GM21723 (cell line): ENCODE results near the gene ZNF248.
"Not testable (repeated sequence)": the region's sequence is repeated elsewhere in the genome, so short reads cannot be mapped to it uniquely, and the experiment has no call there.

ENCODE experiments used
- ATAC-seq: cut with Tn5 transposase; IDR thresholded peaks from one replicate; pipeline ENCODE4 v1.9.1; 2021; ENCODE audit warnings: mild to moderate bottlenecking, moderate library complexity; ENCODE audit not compliant: unreplicated experiment

Gene ZNF248

DNA sequence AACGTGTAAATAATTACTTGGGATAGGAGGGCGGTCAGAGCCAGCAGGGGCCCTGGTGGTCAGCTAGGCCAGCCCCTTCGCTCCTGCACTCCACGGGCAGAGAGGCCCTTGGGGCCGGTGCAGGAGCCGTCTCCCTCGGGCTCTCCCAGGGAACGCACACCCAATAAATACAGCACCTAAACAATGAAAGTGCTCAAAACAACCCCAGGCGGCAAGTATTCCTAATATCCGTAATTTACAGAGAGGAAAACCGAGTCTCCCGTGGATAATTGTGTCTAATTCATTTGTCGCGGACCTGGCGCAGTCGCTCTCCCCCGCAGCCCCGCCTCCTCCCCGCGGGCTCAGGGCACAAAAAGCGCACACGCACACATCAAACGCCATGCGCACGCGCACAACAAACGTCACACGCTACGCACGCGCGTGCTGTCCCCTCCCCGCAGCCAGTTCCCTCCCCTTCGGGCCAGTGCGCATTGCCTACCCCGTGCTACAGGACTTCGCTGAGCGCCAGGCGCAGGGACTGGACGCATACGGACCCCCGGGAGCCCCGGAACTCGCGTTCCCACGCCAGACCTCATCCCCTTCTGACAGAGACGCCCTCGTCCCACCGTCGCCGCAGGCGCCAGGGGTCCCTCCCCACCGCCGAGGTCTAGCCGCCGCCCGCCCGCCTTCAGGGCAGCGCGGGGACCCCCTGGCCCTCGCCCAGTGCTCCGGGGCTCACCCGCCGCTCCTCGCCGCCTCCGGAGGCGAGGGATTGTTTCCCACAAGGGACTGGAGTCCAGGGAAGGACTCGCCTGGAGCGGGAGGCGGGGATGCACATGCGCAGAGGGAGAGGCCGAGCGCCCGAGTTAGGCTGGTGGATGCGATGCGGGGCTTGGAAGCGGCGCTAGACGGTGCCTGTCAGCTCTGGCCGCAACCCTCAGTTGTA is at the start of gene ZNF248:
Gene ZNF248, minus strand, starts transcription at position 324 of the 925 bp plus-strand sequence. CDS start 1,300 bp downstream, outside the sequence.
- ATAC-seq: peak; percentile 94

DNA sequence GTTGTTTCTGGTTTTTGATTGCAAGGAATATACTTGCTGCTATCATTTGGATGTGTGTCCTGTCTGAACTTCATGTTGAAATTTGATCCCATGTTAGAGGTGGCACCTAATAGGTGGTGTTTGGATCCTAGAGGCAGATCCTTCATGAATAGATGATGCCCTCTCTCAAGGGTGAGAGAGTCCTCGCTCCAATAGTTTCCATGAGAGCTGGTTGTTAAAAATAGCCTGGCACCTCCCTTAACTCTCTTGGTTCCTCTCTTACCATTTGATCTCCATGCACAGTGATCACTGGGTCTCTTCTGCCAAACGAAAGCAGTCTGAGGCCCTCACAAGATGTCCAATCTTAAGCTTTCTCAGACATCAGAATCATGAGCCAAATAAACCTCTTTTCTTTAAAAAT is 49.0 kb upstream of the ZNF248 start:
- ATAC-seq: no peak

DNA sequence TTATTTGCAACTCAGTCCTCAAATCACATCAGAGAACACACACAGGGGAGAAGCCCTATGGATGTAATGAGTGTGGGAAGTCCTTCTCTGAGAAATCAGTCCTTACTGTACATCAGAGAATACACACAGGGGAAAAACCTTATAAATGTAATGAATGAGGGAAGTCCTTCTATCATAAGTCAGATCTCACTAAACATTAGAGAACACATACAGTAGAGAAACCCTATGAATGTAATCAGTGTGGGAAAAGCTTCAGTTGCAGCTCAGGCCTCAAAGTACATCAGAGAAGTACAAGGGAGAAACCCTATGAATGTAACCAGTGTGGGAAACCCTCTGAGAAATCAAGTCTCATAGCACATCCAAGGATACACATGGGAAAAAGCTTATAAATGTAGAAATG is 39.0 kb upstream of the ZNF248 start:
- ATAC-seq: no peak

DNA sequence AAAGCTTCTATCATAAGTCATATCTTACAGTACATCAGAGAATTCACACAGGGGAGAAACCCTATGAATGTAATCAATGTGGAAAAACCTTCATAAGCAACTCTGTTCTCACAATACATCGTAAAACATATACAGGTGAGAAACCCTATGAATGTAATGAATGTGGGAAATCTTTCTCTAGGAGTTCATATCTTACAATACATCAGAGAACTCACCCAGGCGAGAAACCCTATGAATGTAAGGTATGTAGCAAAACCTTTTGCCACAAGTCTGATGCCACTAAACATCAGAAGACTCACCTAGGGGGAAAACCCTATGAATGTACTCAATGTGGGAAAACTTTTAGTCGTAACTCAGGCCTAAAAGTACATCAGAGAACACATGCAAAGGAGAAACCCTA is 38.3 kb upstream of the ZNF248 start:
- ATAC-seq: no peak

DNA sequence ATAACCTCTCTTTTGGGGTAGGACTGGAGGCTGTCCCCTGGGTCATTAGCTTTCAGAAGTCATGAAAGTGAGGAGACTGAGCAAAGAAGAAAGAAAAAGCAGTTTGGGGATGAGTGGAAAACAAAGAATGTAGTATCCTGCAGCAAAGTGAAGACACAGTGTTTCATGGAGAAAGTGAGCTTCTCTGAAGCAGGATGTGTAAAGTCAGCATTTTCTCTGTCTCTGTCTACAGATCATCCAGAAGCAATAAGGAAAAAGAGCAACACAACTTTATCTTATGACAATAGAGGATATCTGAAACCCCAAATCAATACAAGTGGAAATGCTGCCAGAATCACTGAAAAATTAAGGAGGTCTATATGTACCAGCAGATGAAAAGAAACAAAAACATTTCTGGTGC is 28.4 kb upstream of the ZNF248 start:
- no peak for ATAC-seq

DNA sequence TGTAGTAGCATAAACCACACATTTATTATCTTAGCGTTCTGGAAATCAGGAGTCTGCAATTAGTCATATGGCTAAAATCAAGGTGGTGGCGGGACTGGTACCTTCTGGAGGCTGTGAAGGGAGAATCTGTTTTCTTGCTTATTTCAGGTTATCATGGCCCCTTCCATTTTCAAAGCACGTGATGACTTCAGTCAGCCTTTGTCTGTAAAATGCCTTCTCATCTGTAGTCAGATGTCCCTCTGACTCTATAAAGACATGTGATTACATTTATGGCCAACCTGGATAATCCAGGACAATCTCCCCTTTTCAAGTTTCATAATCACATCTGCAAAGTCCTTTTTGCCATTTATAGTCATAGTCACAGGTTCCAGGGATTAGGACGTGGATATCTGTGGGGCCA is 15.5 kb upstream of the ZNF248 start:
- ATAC-seq: no peak

DNA sequence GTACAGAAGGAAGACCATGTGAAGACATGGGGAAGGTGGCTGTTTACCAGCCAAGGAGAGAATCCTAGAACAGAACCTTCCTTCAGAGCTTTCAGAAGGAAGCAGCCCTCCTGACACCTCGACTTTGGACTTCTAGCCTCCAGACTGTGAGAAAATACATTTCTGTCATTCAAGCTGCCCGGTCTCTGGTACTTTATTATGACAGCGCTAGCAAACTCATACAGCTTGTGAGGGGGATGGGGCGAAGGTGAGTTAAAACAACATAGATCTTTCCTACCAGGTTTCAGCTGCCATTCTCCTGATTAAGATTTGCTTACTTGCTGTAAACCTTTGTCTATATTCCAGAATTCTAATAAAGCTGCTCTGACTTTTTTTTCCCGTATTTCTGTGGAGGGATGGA is 14.9 kb upstream of the ZNF248 start:
- no peak for ATAC-seq

DNA sequence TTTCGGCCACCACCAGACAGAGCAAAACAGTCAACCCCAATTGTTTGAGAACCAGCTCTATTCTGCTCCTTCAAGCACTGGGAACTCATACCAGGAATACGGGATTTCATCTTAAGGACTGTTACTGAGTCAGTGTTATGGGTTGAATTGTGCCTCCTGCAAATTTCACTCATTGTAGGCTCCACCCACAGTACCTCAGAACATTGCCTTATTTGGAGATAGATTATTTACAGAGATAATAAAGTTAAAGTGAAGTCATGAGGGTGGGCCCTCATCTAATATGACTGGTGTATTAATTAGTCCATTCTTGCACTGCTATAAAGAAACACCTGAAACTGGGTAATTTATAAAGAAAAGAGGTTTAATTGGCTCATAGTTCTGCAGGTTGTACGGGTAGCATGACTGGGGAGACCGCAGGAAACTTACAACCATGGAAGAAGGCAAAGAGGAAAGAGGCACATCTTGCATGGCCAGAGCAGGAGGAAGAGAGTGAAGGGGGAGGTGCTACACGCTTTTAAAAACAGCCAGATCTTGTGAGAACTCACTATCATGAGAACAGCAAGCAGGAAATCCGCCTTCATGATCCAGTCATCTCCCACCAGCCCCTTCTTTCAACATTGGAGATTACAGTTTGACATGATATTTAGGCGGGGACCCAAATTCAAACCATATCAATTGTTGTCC is 14.3 kb upstream of the ZNF248 start:
- ATAC-seq: no peak

DNA sequence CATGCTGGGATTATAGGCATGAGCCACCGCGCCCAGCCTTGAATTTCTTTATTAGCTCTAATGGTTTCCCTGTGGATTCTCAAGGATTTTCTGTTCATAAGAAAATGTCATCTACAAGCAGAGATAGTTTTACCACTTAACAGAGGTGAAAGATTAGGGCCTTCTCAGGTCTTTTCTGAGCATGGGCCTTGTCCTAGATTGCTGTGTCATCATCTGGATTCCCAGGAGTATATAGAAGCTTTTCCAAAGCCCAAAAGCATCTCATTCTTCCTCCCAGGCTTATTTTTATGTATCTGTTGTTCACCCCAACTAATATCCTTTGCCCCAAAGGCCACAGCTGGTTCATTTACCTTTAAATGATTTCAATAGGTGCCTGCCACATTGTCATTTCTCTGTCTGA is 13.7 kb upstream of the ZNF248 start:
- ATAC-seq: no peak

DNA sequence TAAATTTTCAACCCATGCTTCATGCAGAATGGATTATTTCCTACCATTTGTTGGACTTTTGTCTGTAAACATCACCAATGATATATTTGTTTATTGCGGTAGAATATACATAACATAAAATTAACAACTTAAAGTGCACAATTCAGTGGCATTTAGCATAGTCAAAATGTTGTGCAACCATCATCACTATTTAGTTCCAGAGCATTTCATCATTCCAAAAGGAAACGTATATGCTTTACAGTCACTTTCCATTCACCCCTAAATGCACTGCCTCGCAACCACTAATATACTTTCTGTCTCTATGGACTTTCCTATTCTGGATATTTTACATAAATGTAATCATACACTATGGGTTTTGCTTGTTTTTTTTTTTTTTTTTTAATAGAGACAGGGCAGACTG is 11.4 kb upstream of the ZNF248 start:
- ATAC-seq: no peak

DNA sequence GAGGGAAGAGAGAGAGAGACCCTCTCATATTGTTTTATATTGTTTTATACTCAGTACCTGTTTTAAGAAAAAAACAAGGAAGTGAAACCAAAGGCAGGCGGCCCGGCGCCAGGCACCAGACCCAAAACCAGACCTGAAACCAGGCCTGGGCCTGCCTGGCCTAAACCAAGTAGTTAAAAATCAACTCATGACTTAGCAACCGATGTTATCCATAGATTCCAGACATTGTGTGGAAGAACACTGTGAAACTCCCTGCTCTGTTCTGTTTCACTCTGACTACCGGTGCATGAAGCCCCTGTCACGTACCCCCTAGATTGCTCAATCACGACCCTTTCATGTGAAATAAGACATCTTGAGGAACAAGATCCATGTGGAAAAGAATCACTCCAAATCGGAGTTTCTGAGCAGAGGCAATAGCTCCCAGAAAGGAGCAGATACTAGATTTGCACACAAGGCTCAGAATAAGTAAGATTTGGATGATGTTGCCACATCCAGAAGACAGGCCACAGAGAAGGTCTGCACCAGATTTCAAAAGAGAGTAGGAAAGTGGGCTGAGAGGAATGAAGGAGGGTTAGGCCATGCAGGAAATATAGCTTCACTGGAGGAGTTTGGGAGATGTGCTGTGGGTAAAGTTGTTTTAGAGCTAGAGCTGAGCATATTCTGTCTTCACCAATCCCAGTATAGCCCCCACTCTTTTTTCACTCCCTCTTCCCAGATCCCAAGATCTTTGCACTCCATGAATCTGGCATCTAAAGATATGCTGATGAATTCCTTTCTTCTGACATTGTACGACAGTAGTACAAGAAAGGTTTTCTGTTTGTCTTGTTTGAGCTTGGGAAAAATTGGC is 8.8 kb upstream of the ZNF248 start:
- ATAC-seq: peak; percentile 55

DNA sequence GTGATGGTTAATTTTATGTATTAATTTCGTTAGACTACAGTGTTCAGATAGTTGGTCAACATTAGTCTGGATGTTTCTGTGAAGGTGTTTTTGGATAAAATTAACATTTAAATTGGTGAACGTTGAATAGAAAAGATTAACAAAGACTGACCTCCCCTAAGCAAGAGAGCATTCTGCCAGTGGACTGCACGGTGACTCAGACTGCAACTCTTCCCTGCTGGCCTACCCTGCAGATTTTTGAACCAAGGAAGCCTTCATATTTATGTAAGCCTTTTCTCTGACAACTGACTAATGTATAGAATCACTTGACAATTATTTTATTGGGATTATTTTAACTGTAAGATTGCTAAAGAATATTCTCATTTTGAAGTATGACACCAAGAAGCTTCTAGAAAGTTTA is 7.9 kb upstream of the ZNF248 start:
- ATAC-seq: no peak

DNA sequence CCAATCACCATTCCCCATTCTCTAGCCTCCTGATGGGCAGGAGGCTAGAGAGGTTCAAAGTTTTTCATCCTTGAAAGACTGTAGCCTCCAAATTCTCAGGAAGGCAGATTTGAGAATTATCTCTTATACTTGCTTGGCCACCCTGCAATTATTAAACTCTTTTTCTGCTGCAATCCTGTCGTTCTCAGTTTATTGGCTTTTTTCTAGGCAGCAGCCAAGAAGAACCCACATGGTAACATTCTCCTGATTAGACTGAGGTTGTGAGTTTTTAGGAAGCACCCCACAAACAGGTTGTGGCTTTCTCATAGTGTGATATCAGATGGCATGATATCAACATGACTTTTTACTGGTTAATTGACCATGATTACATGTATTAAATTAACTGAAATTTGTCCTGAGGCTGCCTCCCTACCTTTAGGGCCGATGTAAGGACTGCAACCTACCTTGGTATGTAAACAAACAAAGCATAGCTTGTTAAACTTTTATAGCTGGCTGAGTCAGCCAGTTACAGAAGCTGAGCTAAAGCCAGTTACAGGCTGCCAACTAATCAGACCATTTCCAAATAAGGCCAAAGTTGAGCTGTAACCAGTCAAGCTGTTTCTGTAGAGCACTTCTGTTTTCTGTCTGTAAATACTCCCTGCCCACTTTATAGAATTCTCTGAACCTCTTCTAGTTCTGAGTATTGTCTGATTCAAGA is 3.2 kb upstream of the ZNF248 start:
- no peak for ATAC-seq

DNA sequence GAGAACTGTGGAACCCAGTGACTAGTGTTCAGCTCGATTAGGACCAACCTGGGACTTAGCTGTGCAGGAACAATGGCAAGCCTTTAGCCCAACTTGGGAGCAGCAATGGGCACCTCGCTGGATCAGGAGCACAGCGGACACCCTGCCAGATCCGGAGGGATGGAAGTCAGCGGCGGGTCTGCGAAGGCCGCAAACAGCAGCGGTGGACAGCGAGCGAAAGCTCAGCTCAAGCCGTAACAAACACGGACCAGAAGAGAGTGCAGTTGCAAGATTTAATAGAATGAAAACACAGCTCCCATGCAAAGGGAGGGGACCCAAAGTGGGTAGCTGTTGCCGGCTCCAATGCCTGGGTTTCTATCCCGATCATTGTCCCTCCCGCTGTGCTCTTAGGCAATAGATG is 1.9 kb upstream of the ZNF248 start:
- ATAC-seq: not testable (repeated sequence)

DNA sequence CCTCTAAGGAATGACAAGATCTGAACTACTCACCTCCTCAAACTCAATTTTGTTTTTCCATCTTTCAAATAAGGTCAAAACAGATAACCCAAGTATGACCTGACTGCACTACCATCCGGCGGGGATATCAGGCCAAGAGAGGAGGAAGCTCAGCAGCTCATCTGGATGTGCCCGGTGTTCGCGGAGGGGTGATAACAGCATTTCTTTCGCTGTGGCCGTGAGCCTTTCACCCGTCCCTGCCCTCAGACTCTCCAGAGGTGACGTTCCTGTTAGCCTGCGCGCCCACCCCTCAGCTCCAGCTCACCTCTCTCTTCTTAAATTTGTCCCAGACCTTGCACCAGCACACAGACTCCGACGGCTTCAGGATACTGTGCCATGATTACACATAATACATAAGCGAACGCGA is 526 bp downstream of the ZNF248 start:
- ATAC-seq: peak; percentile 29

DNA sequence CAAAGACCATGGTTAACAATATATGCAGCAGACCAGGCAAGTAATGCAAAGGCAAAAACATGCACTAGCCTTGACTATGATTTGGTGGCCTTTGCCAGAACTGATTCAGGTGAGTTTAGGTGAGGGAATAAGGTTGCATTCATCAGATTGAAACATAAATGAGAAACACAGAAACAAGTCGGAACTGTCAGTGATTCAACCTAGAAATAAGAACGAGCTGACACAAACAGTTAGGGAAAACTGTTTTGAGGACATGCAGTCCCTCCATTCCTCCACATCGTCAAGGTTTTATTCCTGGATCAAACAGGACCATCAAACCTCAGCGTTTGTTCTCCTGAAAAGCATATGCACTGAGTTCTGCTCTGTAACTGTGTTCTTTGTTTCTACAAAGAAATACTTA is 1.8 kb downstream of the ZNF248 start:
- ATAC-seq: no peak

DNA sequence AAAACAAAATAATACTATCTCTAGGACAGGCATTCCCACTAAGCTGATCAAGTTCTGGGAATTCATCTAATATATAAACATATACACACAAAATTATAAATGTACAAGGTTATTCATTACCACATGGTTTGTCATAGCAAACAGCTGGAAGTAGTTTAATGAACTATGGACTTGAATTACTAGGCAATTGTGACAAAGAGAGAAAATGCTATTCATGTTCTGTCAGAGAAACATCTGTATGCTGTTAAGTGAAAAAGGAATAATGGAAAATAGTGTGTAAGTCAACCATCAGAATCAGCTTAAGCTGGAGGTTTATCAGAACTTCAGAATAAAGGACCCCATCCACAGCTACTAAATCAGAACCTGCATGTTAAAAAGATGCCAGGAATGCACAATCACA is 2.8 kb downstream of the ZNF248 start:
- no peak for ATAC-seq

DNA sequence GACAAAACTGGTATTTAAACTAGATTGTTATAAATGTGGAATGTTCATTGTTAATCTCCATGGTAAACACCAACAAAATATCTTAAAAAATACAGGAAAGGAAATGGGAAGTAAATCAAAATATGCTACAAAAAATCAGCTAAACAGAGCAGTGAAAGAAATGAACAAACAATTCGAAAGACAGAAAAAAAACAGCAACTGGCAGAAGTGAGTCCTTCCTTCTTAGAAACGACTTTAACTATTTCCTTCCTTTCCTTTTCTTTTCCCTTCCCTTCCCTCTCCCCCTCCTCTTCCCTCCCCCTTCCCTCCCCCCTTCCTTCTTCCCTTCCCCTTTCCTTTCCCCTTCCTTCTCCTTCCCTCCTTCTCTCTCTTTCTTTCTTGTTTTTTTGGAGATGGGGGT is 12.8 kb downstream of the ZNF248 start:
- ATAC-seq: no peak

DNA sequence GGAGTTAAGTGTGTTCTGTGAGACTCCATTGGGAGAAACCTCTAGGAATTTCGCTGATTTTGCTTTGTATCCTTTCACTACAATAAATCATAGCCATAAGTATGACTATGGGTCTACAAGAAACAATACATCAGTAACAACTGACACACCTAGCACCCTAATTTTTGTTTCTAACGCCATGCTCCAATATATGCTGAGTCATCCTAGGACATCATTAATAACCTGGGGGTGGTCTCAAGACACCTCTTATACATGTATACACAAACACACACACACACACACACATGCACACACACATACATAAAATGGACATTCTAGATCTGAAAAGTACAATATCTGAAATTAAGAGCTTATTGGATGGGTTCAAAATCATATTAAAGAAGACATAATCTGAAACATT is 18.2 kb downstream of the ZNF248 start:
- no peak for ATAC-seq

DNA sequence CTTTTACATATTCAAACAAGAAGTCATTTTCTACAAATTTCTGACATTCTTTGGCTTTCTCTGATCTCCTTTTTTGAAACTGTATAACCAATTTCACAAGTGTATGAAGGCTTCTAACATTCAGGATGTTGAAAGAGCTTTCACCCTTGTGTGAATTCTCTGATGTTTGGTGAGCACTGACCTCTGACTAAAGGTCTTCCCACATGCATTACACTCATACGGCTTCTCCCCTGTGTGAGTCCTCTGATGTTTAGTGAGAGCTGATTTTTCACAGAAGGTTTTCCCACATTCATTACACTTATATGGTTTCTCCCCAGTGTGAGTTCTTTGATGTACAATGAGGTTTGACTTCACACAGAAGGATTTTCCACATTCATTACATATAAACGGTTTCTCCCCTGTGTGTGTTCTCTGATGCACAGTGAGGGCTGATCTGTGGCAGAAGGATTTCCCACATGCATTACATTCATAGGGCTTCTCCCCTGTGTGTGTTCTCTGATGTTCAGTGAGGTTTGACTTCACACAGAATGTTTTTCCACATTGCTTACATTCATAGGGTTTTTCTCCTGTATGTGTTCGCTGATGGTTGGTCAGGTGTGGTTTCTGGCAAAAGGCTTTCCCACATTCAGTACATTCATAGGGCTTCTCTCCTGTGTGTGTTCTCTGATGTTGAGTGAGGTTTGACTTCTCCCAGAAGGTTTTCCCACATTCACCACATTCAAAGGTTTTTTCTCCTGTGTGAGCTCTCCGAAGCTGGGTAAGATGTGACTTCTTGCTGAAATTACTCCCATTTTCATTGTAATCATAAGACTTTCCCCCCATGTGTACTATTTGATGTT is 25.7 kb downstream of the ZNF248 start:
- no peak for ATAC-seq
